ENCODE measurements around the gene BAD. TPM values are rescaled to one million over a fixed set of nuclear protein-coding genes. Genes with fewer than 3 reads are reported as not detected.

BAD gene
- total RNA-seq, 4 donors from 2014 or later = 93.9 to 154 (median 139) TPM

DNA sequence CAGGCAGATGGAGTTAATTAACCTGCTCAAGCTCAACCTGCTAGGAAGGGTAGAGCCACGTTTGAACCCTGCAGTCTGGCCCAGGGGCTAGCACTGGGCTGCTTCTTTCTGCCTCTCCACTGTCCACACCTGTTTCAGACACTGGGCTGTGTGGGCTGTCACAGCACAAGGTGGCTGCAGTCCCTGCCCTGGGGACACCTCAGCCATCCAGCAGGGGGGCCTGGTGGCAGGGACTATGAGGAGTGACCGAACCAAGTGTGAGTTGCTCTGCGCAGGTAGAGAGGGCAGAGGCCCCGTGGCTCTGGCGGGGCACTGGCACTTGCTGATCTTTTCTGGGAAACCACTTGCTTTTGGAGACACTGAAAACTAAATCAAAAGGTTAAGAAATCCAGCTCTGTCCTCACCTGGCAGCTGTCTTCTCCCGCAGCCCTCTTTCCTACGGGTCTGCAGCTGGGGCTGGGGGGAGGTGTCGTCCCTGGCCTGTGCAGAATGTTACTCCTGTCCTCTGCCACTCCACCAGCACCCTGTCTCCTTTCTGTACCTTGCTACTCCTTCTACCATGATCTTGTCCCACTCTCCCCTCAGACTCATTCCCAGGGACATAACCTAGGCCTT, 5.8 kb downstream of the BAD start:
- intact Hi-C loops (cut with DNase I; ENCODE audit: low total_unique reads) = no loop called here

DNA sequence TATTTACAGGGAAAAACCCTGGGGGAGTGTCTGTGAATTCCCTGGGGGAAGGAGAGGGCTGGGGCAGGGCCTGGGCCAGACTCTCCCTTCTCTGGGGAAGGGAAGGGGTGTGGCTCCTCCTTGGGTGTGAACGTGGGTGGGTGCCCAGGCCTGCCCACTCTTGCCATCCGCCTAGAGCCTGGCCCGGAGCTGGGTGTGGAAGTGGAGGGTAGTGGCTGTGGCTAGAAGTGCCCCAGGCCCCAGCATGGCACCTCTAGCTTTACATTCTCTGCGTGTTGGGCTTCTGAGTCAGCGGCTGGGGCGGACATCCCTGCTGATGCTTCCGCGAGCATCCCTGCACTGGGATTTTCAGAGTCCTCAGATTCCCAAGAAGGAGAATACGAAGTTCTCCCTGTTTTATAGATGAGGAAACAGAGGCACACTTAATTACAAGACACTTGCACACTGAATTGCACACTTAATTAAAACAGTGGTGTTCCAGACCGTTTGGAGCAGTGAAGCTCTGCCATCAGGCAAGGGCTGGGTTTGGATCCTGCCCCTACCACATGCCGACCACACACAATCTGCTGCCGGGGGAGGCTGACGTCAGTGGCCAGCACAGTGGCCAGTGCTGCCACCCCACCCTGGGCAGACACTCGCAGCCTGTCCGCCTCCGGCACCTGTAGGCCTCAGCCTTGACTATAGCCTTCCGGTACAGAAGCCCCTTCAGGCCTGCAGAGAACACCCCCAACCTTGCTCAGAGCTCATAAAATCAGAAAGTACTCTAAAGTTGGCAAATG, 7.6 kb downstream of the BAD start:
- 73 to 100% methylated on average over 1 to 17 of the region's 17 CpGs for WGBS, 2 donors (ENCODE audit: low coverage in 1 of 2)
- Histone ChIP-seq H3K4me3 (no peak overlapping the region), H3K36me3 (peaks cover 0 to 15% (median 4%) of the 10 kb centered on the region in 4 donors), H3K4me1 (peaks cover 0 to 45% (median 27%) of the 10 kb centered on the region in 4 donors), H3K27ac (peak overlapping the region; percentile 30 to 95 (median 52)), H3K9me3 (no peaks in the 10 kb centered on the region), H3K27me3 (no peaks in the 10 kb centered on the region)
- in situ Hi-C loops (cut with MboI; ENCODE audit: low pct_ligation_motif_present in 1 of 4, low pct_unique_long_range_greater_than_20kb in 1 of 4, low sequenced_read_pairs in 3 of 4) = no loop called here
- intact Hi-C loops (cut with DNase I; ENCODE audit: low total_unique reads) = no loop called here
- peak; percentile 80 for DNase-seq
- no peak for TF ChIP-seq EP300 (IDR thresholded peaks at IDR 0.05; ENCODE audit: low read depth)
- TF ChIP-seq CTCF (IDR thresholded peaks at IDR 0.05) = no peak
- peak; percentile 14 for TF ChIP-seq POLR2A (IDR thresholded peaks at IDR 0.05)
- no peak for TF ChIP-seq POLR2AphosphoS5 (IDR thresholded peaks at IDR 0.05)

More for the DNA sequence above, 5.8 kb downstream of the BAD start:
- no peak for DNase-seq
- in situ Hi-C loops (cut with MboI; ENCODE audit: low pct_ligation_motif_present in 1 of 4, low pct_unique_long_range_greater_than_20kb in 1 of 4, low sequenced_read_pairs in 3 of 4) = no loop called here
- no peak overlapping the region for H3K4me3 ChIP-seq
- no peaks in the 10 kb centered on the region for H3K27me3 ChIP-seq
- no peaks in the 10 kb centered on the region for H3K9me3 ChIP-seq
- H3K36me3 ChIP-seq = peaks cover 0 to 15% (median 4%) of the 10 kb centered on the region in 4 donors
- H3K4me1 ChIP-seq = peaks cover 13 to 45% (median 27%) of the 10 kb centered on the region in 4 donors
- no peak overlapping the region for H3K27ac ChIP-seq
- 20 to 83% methylated on average over 1 to 8 of the region's 8 CpGs for WGBS, 2 donors (ENCODE audit: low coverage in 1 of 2)
- TF ChIP-seq POLR2A (IDR thresholded peaks at IDR 0.05) (no peak), POLR2AphosphoS5 (IDR thresholded peaks at IDR 0.05) (no peak), CTCF (IDR thresholded peaks at IDR 0.05) (no peak), EP300 (IDR thresholded peaks at IDR 0.05; ENCODE audit: low read depth) (no peak)

DNA sequence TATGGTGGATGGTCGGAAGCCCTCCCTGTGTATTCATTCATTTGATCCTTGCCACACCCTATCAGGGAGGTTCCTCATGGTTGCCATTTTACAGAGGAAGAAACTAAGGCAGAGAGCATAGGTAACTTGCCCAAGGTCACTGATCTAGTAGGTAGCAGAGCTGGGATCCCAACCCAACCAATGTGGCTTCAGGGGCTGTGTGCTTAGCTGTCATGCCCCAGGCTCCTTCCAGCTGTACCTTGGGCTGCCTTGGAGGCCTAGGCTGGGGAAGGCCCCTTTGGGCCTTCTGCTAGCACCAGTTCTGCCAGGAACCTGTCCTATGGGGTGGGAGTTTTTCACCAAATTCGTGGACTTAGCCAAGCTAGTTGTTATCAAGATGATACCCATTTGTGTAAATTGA, 8.6 kb downstream of the BAD start:
- intact Hi-C loops (cut with DNase I; ENCODE audit: low total_unique reads) = no loop called here
- peaks cover 0 to 13% (median 4%) of the 10 kb centered on the region in 4 donors for H3K36me3 ChIP-seq
- no peak overlapping the region for H3K4me3 ChIP-seq
- in situ Hi-C loops (cut with MboI; ENCODE audit: low pct_ligation_motif_present in 1 of 4, low pct_unique_long_range_greater_than_20kb in 1 of 4, low sequenced_read_pairs in 3 of 4) = no loop called here
- peak overlapping the region in 2 of 4 donors; percentile 33 to 95 for H3K27ac ChIP-seq
- H3K27me3 ChIP-seq = no peaks in the 10 kb centered on the region
- 78 to 100% methylated on average over 1 to 2 of the region's 2 CpGs for WGBS, 2 donors (ENCODE audit: low coverage in 1 of 2)
- DNase-seq = no peak
- H3K4me1 ChIP-seq = peaks cover 0 to 49% (median 31%) of the 10 kb centered on the region in 4 donors
- TF ChIP-seq POLR2AphosphoS5 (IDR thresholded peaks at IDR 0.05) = no peak
- no peak for TF ChIP-seq CTCF (IDR thresholded peaks at IDR 0.05)
- no peak for TF ChIP-seq POLR2A (IDR thresholded peaks at IDR 0.05)
- no peak for TF ChIP-seq EP300 (IDR thresholded peaks at IDR 0.05; ENCODE audit: low read depth)
- no peaks in the 10 kb centered on the region for H3K9me3 ChIP-seq

DNA sequence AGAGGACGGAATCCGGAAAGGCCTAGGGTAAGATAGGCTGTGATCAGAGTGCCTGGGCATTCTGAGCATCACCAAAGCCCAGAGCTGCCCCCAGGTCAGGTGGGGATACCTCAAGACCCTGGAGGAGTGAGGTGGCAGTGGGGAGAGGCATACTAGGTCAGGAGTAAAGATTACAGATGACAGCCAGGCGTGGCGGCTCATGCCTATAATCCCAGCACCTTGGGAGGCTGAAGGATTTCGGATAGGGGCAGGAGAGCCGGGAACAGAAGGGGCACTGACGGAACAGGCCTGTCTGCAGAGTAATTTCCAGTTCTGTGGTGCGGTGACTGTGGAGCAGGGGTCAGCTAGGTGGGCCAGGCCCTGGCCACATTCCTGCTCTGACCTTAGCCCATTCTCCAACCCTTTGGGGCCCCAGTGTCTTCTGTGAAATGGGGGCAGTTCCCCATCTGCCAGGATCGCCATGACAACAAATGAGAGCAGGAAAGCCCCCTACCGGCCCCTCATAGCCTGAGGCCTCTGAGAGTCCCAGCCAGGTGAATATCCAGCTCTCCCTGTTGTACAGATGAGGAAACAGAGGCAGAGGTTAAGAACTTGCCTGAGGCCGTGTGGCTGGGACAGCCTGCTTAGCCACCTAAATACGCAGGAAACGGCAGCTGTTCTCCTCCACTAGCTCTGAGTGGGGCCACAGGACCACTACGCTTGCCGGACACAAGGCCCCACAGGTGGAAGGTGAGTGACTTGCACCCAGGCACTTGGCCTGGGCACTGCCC, 9.2 kb downstream of the BAD start:
- no peak for TF ChIP-seq POLR2A (IDR thresholded peaks at IDR 0.05)
- no peak for TF ChIP-seq POLR2AphosphoS5 (IDR thresholded peaks at IDR 0.05)
- TF ChIP-seq EP300 (IDR thresholded peaks at IDR 0.05; ENCODE audit: low read depth) = no peak
- no peak for TF ChIP-seq CTCF (IDR thresholded peaks at IDR 0.05)
- H3K4me1 ChIP-seq = peaks cover 0 to 49% (median 31%) of the 10 kb centered on the region in 4 donors
- no peak overlapping the region for H3K4me3 ChIP-seq
- 93% methylated on average over 15 of the region's 15 CpGs; no CpG with 5 or more reads in 1 of the 2 donors for WGBS, 2 donors (ENCODE audit: low coverage in 1 of 2)
- H3K9me3 ChIP-seq = no peaks in the 10 kb centered on the region
- no peak for DNase-seq
- H3K36me3 ChIP-seq = peaks cover 0 to 13% (median 4%) of the 10 kb centered on the region in 4 donors
- no peaks in the 10 kb centered on the region for H3K27me3 ChIP-seq
- in situ Hi-C loops (cut with MboI; ENCODE audit: low pct_ligation_motif_present in 1 of 4, low pct_unique_long_range_greater_than_20kb in 1 of 4, low sequenced_read_pairs in 3 of 4) (no loop called here), intact Hi-C loops (cut with DNase I; ENCODE audit: low total_unique reads) (no loop called here)
- peak overlapping the region in 3 of 4 donors; percentile 24 to 96 (median 95) for H3K27ac ChIP-seq

Measured in transverse colon (tissue), 4 donors.